Measurements from ENCODE around the gene RAB3D. TPM values are rescaled to one million over a fixed set of nuclear protein-coding genes. Genes with fewer than 3 reads are reported as not detected.
"Not testable (repeated sequence)": the region's sequence is repeated elsewhere in the genome, so short reads cannot be mapped to it uniquely, and the experiment has no call there.

The RAB3D gene
- total RNA-seq, 1 donor from 2014 or later: 53.6 TPM

- peak; percentile 84 for TF ChIP-seq CTCF (IDR thresholded peaks at IDR 0.05)
- intact Hi-C loops (cut with DNase I): no loop called here
- peak overlapping the region; percentile 90 for H3K27ac ChIP-seq
- peak overlapping the region; percentile 76 for H3K4me3 ChIP-seq
- H3K27me3 ChIP-seq (ENCODE audit: low read depth): peaks cover 9% of the 10 kb centered on the region
- no peaks in the 10 kb centered on the region for H3K9me3 ChIP-seq
- ATAC-seq: peak; percentile 89 to 92
- peaks cover 70% of the 10 kb centered on the region for H3K4me1 ChIP-seq
- H3K36me3 ChIP-seq: peaks cover 12% of the 10 kb centered on the region
- DNase-seq: peak; percentile 95
These were observed 41.4 kb upstream of the RAB3D start for GRCh38 chr19:11380653-11381537.

GRCh38 chr19:11379857-11380350 is 40.4 kb upstream of the RAB3D start:
- H3K4me3 ChIP-seq: peak overlapping the region; percentile 76

GRCh38 chr19:11379269-11379845 is 39.9 kb upstream of the RAB3D start:
- H3K27me3 ChIP-seq (ENCODE audit: low read depth); H3K27ac ChIP-seq; H3K9me3 ChIP-seq; ATAC-seq; intact Hi-C loops (cut with DNase I); DNase-seq; H3K4me3 ChIP-seq: not testable (repeated sequence)
- H3K36me3 ChIP-seq: peaks cover 12% of the 10 kb centered on the region
- H3K4me1 ChIP-seq: peaks cover 71% of the 10 kb centered on the region

More at GRCh38 chr19:11379857-11380350, 40.4 kb upstream of the RAB3D start:
- no peak overlapping the region for H3K27ac ChIP-seq
- no peaks in the 10 kb centered on the region for H3K9me3 ChIP-seq
- intact Hi-C loops (cut with DNase I): no loop called here
- peaks cover 76% of the 10 kb centered on the region for H3K4me1 ChIP-seq
- TF ChIP-seq CTCF (IDR thresholded peaks at IDR 0.05): no peak
- H3K27me3 ChIP-seq (ENCODE audit: low read depth): peaks cover 9% of the 10 kb centered on the region
- ATAC-seq (no peak), DNase-seq (no peak)
- H3K36me3 ChIP-seq: peaks cover 12% of the 10 kb centered on the region

- peak; percentile 64 for DNase-seq
- peaks cover 73% of the 10 kb centered on the region for H3K4me1 ChIP-seq
- H3K9me3 ChIP-seq: no peaks in the 10 kb centered on the region
- no peak overlapping the region for H3K4me3 ChIP-seq
- no peak overlapping the region for H3K27ac ChIP-seq
- intact Hi-C loops (cut with DNase I): no loop called here
- peak; percentile 67 for TF ChIP-seq CTCF (IDR thresholded peaks at IDR 0.05)
- H3K27me3 ChIP-seq (ENCODE audit: low read depth): peaks cover 9% of the 10 kb centered on the region
- ATAC-seq: no peak
- H3K36me3 ChIP-seq: peaks cover 12% of the 10 kb centered on the region
These were observed 39.1 kb upstream of the RAB3D start for GRCh38 chr19:11378319-11379189.

GRCh38 chr19:11377756-11378155 is 38.3 kb upstream of the RAB3D start:
- Histone ChIP-seq H3K27me3 (ENCODE audit: low read depth) (peaks cover 3% of the 10 kb centered on the region), H3K27ac (no peak overlapping the region), H3K9me3 (no peaks in the 10 kb centered on the region), H3K36me3 (peaks cover 12% of the 10 kb centered on the region), H3K4me1 (peaks cover 66% of the 10 kb centered on the region), H3K4me3 (no peak overlapping the region)
- DNase-seq (no peak), ATAC-seq (no peak)
- intact Hi-C loops (cut with DNase I): no loop called here
- TF ChIP-seq CTCF (IDR thresholded peaks at IDR 0.05): no peak
